C4-2B (cell line): ENCODE data around the gene NCSTN.

Experiments used
- H3K27ac ChIP-seq: fragments of 450-650 bp; 2 replicates; pipeline ENCODE4 v1.5.1; 2017
- ZFX ChIP-seq: fragments of 450-650 bp; IDR thresholded peaks from 2 replicates; pipeline ENCODE4 v1.6.1; 2017
- TF ChIP-seq, protein P1 (sequence below): fragments of 450-650 bp; conservative IDR thresholded peaks from 2 replicates; pipeline ENCODE4 v1.5.1; 2017; ENCODE audit warnings: mild to moderate bottlenecking

NCSTN gene

DNA sequence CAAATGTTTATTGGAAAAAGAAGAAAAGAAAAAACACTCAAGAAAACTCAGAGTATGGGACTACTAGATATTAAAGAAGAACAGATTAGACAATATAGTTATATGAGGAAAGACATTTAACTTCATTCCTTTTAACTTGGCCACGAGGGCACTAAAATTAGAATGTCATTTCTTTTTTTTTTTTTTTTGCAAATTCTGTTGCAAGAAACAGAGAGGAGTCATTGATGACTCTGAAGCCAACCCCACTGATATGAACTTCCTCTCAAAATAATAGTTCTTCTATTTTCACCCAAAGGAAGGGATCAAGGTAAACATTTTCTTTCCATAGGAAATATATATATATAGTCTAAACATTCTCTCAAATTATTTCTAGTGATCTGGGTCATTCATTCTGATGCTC is 33.6 kb upstream of the NCSTN start:
- H3K27ac ChIP-seq = no peak overlapping the region
- TF ChIP-seq ZFX = no peak
- TF ChIP-seq, protein P1, sequence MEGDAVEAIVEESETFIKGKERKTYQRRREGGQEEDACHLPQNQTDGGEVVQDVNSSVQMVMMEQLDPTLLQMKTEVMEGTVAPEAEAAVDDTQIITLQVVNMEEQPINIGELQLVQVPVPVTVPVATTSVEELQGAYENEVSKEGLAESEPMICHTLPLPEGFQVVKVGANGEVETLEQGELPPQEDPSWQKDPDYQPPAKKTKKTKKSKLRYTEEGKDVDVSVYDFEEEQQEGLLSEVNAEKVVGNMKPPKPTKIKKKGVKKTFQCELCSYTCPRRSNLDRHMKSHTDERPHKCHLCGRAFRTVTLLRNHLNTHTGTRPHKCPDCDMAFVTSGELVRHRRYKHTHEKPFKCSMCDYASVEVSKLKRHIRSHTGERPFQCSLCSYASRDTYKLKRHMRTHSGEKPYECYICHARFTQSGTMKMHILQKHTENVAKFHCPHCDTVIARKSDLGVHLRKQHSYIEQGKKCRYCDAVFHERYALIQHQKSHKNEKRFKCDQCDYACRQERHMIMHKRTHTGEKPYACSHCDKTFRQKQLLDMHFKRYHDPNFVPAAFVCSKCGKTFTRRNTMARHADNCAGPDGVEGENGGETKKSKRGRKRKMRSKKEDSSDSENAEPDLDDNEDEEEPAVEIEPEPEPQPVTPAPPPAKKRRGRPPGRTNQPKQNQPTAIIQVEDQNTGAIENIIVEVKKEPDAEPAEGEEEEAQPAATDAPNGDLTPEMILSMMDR = no peak

DNA sequence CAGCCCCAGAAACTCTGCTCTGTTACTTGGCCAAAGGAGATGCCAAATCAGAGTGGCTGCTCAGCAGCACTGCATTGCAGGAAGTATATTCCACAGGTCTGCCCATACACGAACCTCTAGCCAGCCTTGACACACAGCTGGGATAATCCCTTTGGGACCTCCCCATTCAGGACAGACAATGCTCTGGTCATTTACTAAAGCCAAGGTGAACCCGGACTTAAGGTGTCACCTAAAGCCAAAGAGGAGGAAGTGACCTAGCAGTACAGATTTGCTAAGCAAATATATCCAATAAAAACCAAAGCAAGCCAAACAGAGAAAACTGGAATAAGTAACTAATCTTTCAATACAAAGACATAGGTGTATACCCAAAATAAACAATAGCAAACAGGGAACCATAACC is 27.8 kb upstream of the NCSTN start:
- TF ChIP-seq, protein P1 = no peak
- TF ChIP-seq ZFX = no peak
- peak overlapping the region; percentile 80 for H3K27ac ChIP-seq

DNA sequence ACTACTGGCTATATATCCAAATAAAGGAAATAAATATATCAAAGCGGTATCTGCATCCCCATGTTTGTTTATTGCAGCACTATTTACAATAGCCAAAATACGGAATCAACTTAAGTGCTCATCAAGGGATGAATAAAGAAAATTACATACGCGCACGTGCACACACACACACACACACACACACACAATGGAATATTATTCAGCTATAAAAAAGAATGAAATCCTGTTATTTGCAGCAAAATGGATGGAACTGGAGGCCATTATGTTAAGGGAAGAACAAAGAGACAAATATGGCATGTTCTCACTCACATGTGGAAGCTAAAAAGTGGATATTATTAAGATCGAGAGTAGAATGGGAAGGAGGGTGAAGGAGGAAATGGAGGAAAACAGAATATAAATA is 20.4 kb upstream of the NCSTN start:
- no peak overlapping the region for H3K27ac ChIP-seq
- TF ChIP-seq, protein P1 = no peak
- no peak for TF ChIP-seq ZFX

DNA sequence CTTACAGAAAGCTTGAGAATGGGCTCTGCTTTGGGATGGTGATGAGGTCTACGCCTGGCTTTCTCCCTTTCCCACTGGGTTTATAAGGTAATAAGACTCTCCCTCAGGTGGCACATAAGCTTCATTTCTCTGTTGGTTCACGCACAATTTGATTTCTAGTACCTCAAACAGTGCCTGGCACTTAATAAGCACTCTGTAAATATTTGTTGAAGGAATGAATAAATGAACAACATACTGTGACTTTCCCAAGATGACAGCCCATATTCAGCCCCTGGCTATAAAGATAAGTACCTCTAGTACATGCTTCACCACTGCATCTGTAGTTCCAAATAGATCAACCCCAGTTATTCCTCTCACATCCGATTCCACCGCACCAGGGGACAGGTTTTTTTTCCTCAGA is 17.9 kb upstream of the NCSTN start:
- no peak for TF ChIP-seq ZFX
- H3K27ac ChIP-seq = no peak overlapping the region

DNA sequence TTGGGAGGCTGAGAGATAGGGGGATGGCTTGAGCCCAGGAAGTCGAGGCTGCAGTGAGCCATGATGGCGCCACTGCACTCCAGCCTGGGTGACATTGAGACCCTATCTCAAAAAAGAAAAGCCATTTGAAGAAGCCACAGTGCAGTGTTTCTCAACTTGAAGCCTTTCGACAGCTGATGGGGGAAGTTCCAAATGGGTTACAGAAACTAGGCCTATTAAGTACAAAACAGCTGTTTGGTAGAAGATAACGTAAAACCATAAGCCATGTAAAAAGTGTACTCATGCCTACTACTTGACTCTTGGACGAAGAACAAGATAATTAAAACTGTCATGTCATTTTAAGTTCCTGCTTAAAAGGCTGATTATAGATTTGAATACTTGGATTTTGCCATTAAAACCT is 16.8 kb upstream of the NCSTN start:
- no peak for TF ChIP-seq ZFX
- TF ChIP-seq, protein P1 = no peak

DNA sequence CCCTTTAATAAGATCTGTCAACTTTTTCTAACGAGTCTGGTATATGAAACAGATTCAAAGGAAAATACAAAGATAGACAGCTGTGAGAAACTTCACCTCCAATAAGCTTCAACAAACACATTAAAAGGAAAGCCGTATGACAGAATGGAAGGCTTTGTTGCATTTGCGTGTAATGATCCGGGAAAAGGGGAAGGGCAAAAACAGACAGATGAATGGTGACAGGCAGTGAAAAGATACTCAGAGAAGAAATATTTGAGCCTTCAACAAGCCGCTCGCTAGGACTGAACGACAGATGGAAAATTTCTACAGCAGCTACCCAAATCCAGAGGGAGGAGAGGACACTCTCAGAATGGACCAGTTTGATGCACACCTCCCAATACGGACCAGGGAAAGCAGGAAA is 15.0 kb upstream of the NCSTN start:
- TF ChIP-seq ZFX = no peak
- TF ChIP-seq, protein P1 = no peak
- no peak overlapping the region for H3K27ac ChIP-seq

More for the DNA sequence above, 16.8 kb upstream of the NCSTN start:
- H3K27ac ChIP-seq = no peak overlapping the region

DNA sequence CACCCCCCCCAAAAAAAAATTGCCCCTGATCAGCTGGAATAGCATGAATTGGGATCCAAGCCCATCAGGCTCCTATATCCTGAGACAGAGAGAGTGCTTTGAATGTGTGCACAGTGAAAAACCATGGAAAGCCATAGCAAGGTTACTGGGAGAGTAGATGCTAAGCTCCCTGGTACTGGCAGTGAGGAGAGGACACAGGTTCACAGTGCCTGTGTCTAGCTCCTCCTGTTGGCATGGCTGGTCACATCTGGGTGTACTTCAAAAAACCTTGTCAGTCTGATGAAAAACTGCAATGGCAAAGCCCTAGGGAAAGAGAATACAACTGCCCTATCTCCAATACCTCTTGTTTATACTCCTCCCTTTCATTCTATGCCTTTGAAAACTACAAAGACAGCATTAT is 13.1 kb upstream of the NCSTN start:
- TF ChIP-seq, protein P1 = no peak
- TF ChIP-seq ZFX = no peak

DNA sequence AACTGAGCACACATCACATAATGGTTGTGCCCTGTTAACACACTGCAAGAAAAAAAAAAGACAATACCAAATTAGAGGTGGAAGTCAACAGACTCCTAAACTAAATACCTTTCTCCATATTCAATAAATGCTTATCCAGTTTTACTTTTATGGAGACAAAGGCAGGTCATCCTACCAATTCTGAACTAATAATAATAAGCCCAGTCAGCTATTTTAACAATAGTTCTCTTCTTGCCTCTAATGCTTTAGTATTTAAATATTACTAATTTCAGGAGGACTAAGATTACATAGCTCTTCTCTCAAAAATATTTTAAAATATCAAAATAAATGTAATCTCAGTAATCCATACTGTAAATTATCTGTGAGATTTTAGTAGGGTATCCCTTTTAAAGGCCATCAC is 10.7 kb upstream of the NCSTN start:
- H3K27ac ChIP-seq = no peak overlapping the region
- no peak for TF ChIP-seq ZFX
- TF ChIP-seq, protein P1 = no peak

More for the DNA sequence above, 13.1 kb upstream of the NCSTN start:
- H3K27ac ChIP-seq = no peak overlapping the region
